DMS79 treated with DMSO at 0.1 percent for 48 hours (cell line): ENCODE measurements around the gene GALNT16.
"Not testable (repeated sequence)": the region's sequence is repeated elsewhere in the genome, so short reads cannot be mapped to it uniquely, and the experiment has no call there.

Source experiments
- DNase-seq: peaks from one replicate; lab custom pipeline; 2025; lab: John Stamatoyannopoulos, UW

GALNT16 gene

DNA sequence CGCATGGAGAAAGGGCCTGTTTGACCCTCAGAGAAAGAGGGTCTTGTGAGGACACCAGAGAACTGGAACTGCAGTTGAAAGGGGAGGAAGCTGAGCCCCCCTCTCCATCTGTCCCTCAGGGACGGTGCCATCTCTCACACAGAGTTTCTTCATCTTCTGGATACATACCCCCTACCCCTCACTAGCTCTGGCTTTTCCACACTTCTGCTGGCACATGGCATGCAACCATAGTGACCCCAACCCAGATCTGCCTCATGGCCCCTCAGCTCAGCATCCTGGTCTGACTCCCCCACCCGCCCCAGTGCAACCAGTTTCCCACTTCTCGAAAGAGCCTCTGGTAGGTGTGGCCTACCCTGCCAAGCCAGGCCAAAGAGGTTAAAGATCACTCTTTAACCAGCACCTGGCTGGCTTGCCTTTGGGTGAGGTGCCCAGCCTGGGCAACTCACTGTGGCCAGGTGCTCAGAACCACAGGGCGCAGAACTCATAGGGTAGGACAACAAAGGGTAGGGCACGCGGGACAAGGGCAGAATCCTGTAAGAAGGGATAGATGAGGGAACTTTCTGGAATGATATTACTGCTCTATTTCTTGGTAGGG is 25.8 kb downstream of the GALNT16 start:
- DNase-seq: no peak

DNA sequence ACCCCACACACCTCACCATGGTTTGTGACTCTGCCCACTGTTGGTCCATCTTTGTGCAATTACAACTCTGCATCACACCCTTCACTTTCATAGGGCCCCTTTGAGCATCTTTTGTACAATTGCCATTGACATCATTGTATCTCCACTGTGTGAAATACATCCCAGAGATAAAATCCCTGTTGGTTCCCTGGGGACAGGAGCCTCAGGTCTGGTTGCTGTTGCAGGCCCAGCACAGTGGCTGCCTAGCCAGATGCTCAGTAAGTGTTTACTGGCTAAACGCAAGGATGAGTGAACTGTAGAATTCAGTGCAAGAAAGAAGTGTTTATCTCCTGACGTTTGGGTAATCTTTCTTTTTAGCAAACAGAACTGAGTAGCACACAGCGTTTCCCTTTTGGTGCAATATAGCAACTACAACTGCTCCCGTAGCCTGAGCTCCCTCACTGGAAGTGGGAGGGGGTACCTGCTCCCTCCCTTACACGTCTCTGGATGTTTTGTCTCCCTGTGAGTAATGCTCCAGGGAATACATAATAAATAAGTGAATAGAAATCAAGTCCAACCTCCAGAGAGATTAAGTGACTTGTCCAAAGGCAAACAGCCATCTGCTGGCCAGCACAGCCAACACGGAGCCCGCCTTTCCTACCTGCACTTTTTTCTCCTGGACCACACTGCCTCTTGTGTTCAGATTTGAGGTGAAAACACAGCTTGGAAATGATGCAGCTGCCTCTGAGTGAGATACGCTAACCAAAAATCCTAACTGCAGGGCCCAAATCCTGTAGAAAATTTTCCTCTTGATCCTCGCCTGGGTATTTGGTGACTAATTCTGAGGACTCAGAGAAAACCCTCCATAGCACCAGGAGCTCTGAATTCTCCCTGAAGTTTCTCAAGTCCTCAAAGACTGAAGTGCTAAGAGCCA is 27.4 kb downstream of the GALNT16 start:
- DNase-seq: peak; percentile 53

DNA sequence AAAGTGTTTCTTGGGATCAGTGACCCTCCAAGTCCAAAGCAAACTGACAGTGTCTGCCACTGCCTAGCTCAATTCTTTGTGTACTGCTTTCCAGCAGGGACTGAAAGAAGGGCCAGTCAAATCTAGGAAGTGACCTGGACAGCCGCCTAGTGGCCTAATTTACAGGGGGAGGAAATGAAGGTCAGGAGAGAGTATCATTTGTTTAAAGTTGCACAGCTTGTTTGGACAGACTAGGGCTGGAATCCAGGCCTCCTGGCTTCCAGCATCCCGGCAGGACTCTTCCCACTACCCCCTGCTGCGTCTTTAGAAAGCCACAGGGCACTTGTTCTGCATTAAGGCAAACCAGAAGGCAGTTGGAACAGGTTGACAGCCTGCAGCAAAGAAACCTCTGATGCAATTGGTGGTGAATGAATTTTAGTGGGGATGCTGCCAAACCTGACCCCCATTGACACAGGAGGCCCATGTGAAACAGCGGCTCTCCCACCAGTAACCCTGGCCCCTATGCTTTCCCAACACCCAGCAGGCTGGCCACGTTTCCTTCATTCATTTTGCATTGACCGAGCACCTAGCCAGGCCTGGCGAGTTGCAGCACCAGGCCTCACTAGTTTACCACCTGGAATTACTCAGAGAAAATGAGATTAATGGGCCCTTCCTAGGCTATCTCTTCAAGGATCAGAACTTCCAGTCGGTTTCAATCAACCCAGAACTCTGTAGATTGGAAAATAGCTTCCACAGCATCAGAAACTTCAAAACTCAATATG is 28.2 kb downstream of the GALNT16 start:
- DNase-seq: peak; percentile 79

DNA sequence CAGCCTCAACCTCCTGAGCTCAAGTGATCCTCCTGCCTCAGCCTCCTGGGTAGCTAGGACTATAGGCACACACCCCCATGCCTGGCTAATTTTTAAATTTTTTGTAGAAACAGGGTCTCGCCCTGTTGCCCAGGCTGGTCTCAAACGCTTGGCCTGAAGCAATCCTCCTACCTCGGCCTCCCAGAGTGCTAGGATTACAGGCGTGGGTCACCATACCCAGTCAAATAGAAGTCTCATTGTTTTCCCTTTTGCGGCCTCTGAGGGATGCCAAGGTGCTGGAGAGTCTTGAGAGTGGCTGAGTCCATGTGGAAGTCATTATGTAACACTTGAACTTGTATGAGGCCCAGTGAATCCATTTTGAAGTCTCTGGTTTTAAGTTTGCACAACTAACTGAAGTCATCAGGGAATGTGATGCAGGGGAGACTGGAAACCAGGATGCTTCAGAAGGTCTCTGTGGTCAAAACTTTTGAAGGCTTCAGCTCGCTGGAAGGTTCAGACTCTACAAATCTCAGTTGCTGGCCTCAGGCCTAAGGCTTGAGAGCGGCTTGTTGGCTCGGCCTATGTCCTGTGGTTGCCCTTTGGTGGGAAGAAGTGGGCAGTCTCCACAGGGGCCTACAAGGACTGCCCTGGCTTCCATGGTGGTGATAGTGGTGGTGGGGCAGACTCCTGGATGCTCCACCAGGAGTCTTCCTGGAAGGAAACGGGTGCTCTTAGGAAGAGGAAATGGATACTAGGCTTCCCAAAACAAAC is 29.2 kb downstream of the GALNT16 start:
- DNase-seq: no peak

DNA sequence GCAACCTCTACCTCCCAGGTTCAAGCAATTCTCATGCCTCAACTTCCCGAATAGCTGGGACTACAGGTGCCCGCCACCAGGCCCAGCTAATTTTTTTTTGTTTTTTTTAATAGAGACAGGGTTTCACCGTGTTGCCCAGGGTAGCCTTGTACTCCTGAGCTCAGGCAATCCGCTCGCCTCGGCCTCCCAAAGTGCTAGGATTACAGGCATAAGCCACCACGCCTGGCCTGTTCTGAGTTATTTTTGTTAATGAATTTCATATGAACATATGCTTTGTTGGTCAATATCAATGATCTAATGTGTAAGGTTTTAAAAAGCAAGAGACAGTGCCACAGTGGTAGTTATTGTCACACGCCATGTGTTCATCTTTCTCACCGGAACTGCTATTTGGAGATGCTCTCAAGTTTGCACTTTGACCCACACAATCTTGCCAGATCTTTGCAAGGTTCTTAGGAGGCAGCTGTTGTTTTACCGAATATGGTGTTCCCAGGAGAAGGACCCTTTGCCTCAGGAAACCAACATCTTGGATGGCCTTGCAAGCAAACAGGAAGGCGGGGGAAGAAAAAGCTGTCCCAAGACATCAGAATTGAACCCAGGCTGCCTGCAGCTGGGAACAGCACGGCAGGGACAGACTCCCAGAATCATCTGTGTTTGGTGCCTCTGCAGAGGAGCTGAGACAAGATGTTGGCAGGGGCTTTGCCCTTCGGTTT is 30.0 kb downstream of the GALNT16 start:
- DNase-seq: no peak

DNA sequence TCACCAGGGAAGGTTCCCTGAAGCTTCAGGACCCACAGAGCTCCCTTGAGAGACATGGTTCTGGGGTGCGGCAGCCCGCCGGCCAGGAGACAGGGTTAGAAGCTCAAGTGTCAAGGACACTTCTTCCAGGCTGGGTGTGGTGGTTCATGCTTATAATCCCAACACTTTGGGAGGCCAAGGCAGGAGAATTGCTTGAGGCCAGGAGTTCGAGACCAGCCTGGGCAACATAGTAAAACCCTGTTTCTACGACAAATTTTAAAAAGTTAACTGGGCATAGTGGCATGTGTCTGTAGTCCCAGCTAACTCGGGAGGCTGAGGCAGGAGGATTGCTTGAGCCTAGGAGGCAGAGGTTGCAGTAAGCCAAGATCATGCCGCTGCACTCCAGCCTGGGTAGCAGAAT is 30.9 kb downstream of the GALNT16 start:
- DNase-seq: not testable (repeated sequence)

DNA sequence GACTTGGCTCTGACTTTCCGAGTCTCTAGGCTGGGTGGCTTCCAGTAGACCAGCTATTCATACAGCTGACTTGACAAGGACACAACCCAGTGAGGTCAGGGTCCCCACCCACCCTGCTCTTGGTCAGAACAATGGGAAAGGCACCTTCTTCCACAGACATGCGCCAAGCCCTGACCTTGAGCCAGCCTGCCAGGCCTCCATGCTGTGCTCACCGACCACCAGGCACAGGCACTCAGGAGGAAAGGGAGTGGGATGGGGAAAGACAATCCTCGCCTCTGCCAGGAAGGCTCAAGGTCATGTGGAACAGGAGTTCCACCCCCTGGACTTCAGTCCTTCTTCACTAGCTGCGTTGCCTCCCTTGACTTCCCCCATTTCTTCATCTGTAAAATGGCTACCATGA is 31.4 kb downstream of the GALNT16 start:
- DNase-seq: no peak

DNA sequence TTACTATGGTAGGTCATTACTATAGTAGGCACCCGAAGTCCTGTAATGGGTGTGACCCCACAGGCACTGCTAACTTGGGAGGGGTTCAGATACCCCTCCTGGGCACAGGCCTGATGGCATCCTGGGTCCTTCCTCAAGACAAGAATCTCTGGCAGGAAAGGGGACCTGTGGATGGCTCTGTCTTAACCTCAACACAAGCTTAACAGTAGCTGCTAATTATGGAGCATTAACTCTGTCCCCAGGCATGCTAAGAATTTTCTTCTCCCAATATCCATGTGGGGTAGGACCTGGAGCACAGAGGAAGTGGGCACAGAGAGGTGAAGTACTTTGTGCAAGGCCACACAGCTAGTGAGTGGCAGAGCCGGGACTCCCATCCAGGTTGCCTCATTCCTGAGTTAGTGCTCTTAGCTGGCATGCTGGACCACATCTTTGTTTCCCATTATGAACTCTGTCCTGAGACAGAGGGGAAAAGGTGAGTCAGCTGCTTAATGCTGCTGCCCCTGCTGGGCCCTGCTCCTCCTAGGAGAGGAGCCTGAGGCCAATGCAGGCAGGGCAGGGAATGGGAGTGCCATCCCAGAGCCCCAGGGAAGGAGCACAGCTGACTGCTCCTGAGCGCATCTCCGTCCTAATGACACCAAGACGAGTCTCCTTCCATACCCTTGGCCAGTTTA is 32.1 kb downstream of the GALNT16 start:
- DNase-seq: no peak

DNA sequence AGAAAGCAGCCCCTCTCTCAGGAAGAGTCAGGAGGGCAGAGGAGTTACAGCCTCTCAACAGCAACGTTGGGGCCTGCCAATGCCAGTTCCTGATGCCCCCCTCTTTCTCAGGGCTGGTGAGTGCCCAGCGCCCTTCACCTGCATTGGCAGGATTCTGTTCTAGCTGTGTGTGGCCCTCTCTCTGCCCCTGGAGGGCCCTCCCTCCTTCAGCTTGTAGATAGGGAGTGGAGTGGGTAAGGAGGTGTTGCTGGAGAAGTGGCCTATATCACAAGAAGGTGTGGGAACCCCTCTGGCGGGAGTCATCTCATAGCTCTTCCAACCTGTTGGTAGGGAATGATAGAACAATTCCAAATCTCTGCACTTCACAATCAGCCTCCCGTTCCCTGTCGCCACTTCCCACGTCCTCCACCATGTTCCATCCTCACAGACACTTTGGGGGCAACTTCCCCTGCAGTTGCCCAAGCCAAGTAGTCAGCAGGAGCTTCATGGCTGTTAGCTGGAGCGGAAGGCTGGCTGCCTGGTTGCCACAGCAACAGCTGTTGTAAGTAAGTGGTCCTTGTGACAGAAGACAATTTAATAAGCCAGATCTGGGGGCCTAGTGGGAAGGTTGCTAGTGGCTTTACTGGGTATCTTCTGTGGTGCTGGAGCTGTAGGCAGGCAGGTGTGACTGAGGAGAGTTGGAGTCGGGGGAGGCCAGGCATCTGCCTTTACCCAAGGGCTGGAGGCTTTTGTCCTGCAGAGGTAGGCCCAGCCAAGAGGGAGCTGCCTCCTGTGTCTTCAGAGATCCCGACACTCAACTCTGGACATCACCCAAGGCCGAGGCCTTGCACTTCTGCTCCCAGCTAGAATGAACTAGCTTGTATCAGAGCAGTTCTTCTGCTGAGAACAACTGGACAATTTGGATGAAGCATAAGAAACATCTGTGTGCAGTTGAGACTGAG is 38.4 kb downstream of the GALNT16 start:
- DNase-seq: peak; percentile 97

DNA sequence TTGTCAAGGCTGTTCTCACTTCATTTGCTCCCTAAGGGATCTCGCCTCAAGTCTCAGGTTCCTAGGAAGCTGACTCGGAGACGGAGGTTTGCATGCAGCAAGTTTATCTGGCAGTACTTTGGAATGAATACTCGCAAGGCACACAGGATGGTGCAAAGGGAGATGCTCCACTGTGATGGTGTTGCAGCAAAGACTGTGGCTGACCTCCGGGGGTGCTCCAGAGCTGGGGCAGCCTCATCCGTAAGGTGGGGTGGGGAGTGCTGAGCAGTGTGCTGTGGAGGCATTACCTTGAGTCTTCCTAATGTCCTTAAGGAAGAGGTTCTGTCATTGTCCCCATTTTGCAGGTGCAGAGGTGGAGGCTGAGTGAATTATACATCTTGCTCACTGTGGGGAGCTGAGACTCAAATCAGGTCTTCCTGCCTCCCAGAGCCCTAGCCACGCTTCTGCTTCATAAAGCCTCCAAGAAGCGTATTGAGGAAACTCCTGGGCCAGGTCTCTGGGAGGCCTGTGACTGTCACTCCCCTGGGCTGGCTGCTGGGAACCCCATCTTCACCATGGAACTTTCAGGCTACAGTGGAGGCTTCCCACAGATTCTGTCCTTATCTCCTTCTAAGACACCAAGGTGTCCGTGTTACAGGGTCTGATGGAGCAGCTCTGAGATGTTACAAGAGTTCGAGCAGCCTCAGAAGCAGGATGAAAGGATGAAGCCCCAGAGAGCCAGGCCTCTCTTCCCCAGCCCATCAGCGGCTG is 39.5 kb downstream of the GALNT16 start:
- no peak for DNase-seq

DNA sequence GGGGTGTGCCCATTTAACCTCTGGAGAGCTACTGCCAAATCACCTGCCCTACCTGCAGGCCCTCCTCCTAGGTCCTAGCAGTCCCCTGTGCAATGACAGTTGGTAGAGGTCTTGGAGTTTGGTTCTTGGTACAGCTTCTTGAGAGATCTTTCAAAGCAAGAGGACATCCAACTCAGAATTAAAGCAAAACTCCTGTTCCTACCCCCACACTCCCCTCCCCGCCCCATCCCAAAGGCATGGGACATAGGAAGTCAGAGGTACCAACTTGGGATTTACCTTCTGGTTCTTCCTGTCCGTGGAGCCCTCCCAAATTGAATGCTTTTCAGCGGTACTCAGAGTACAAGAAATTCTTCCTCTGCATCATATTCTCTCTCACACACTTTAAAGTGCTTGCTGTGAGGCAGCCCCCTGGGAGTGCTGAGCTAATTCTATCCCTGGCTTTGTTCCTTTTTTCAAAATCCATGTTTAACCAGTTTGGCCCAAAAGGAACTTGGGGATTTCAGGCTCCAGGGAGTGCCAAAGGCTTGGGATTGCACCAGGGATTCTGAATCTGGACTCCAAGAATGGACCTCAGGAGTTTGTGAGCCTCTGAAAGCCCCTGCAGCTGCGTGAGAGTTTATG is 40.8 kb downstream of the GALNT16 start:
- DNase-seq: no peak

DNA sequence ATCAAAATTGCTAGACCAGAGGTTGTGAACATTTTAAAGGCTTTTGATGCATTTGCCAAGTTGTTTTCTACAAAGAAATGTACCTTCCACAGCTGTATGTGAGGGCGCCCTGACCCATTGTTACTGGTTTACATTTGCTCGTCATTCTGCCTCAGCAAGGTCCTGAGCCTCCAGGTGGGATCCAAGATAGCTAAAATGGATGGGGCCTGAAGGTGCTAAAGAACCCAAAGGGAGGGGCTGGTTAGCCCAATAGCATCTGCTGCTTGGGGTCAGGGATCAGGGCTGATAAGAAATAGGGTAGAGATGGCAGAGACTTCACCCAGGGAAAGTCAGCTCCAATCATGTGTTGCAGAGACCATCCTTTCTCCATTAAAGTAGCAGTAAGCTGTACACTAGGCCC is 43.1 kb downstream of the GALNT16 start:
- DNase-seq: no peak

DNA sequence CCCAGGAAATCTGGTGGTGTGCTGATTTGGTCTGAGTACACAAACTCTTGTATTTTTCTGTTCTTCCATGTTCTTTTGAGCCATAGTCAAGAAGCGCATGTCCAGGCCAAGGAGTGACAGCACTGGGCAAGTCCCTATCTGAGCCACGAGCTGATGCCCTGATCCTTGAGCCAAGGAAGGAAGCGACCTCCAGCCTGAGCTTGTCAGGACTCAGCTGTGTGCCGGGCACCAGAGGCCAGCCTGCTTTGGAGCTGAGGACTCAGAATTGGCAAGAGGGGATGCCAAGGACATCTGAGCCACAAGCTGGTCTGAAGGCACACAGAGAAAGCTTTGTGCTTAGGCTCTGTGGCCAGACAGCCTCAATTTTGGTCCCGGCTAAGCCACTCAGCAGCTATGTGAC is 52.6 kb downstream of the GALNT16 start:
- no peak for DNase-seq

DNA sequence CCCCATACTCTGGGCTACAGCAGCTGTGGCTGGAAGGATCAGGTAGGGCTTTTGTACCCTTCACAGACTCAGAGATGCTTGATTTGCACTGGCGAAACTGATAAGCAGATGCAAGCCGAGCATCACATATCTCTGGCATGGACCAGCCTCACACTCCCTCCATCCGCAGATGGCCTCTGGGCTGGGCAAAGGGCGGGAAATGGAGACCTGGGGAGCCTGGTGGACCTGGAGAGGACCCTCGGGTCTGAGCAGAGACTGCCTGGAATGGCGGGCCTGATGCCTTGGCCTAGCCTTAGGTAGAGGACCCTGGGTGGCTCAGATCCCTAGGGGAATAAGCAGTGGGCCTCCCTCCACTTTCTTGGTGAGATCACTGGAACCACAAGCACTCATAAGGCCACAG is 53.2 kb downstream of the GALNT16 start:
- DNase-seq: no peak

DNA sequence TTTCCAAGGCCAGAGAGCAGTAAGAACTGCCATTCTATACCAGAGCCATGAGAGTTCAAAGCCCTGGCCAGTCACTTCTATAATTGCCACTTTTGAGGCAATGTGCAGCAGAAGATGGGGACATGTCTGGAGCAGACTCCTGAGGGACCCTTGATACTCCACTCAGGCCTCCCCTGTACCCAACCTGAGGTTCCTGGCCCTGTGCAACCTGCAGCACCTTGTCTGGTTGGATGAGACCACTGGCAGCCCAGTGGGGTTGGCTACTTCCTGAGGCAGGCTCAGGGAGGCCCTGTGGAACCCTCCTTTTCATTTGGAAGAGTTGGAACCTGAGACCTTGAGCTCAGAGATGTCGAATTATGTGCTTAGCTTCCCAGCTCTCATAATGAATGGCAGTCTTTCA is 54.4 kb downstream of the GALNT16 start:
- DNase-seq: no peak

DNA sequence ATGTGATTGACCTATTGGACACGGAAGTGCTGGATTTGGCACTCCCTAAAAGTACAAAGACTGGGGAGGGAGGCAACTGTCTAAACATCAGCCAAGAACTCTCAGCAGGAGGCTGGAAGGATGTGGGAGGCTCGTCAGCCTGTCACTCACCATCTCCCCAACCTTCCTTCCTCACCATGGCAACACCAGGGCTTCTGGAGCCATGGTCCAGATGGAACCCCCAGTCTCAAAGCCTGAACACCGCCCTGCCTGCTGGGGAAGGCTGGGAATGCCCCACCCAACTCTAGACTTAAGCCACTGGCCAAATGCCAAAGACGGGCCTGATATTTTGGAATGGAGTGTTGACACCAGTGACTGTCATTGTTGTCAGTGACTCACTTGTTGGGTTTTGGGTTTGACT is 55.3 kb downstream of the GALNT16 start:
- DNase-seq: no peak

DNA sequence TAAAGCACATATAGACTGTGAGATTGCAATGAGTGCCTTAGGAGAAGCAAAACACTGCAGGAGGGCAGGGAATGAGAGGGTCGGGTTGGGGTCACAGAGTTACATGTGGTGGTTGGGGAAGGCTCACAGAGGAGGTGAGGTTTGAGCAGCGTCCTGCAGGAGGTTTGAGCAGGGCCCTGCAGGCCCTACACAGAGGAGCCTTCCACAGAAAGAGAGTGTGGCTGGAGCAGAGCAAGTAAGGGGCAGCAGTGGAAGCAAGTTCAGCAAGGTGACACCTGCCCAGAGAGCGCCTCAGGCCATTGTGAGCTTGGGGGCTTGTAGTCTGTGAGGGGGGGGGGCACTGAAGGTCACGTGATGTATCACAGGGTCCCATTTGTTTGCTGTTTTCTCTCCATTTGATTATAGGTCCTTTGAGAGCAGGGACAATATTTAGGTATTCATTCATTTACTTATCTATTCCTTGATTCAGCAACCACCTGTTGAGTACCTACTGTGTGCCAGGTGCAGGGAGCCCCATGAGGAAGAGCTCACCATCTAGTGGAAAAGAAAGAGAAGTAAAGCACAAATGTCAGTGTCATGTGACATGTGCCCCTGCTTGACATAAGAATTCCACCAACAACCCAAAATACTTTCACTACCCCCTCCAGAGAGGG is 56.6 kb downstream of the GALNT16 start:
- no peak for DNase-seq

DNA sequence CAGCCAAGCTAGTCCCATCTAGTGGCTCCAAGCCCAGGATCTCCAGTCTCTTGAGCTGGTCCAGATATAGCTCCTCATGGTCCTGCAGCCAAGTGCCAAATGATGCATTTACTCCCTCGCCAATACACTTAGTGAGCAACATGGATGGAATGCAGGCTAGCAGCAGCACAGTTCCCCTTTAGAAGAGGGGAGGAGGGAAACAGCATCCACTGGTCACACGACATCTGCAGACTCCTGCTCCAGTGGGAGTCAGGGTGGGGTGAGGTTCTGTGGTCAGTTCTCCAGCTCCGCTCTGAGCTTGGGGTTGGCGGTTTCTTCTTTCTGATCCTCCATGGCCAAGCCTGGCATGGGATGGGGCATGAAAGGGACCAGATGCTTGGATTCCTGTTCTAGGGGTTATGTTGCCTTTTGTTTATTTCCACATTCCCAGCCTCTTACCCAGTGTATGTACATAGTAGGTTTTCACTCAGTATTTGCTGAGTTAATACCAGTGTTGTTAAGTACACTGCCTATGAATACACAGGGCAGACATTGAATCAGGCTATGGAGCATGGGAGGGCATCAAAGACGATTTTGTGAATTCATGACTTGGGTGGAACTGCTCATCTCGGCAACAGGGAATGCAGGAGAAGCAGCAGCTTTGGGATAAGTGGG is 57.3 kb downstream of the GALNT16 start:
- DNase-seq: no peak
